GM19240 (cell line): ENCODE measurements around the gene HS1BP3.

Source experiments
- DNase-seq: peaks from one replicate; pipeline ENCODE4 v3.0.0; 2011; ENCODE audit warnings: low spot score; ENCODE audit not compliant: insufficient read length

HS1BP3 gene

GRCh38 chr2:20663196-20664070 lies 12.5 kb upstream of the HS1BP3 start:
- DNase-seq = no peak

- DNase-seq = no peak
Observed at GRCh38 chr2:20662308-20662937, 11.5 kb upstream of the HS1BP3 start.

- peak; percentile 75 for DNase-seq
Observed at GRCh38 chr2:20661421-20662307, 10.8 kb upstream of the HS1BP3 start.

- no peak for DNase-seq
Observed at GRCh38 chr2:20660506-20661420, 9.9 kb upstream of the HS1BP3 start.

- no peak for DNase-seq
Observed at GRCh38 chr2:20657522-20658235, 6.8 kb upstream of the HS1BP3 start.

DNA sequence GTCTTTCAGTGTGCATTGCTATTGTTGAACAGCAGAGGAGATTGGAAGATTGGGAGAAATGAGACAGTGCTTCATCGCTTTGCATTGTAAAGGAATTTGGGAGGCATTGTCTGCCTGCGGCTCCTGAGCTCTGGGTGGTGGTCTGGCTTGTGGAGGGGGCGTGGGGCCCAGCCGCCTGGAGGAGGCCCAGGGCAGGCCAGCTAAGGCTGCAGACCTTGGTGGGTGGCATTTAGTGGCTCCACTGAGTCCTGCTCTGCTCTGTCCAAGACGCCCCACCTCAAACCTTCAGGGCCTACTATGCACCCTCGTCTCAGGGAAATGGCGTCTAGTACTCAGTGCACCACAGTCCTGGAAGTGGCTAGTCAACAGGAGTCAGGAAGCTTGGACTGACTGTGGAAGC lies 5.7 kb upstream of the HS1BP3 start:
- DNase-seq = no peak

DNA sequence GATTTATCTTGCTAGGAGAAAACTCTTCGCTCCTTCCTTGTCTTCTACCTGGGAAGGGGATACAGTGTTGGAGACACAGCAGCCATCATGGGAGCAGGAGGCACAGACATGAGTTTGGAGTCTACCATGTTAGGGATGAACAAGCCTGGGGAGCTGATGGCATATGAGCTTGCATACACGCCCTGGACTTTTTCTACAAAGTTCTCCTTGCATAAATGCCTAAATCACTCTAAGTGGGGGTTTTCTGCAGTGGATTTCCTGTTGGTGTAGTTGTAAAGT lies 3.6 kb upstream of the HS1BP3 start:
- no peak for DNase-seq

DNA sequence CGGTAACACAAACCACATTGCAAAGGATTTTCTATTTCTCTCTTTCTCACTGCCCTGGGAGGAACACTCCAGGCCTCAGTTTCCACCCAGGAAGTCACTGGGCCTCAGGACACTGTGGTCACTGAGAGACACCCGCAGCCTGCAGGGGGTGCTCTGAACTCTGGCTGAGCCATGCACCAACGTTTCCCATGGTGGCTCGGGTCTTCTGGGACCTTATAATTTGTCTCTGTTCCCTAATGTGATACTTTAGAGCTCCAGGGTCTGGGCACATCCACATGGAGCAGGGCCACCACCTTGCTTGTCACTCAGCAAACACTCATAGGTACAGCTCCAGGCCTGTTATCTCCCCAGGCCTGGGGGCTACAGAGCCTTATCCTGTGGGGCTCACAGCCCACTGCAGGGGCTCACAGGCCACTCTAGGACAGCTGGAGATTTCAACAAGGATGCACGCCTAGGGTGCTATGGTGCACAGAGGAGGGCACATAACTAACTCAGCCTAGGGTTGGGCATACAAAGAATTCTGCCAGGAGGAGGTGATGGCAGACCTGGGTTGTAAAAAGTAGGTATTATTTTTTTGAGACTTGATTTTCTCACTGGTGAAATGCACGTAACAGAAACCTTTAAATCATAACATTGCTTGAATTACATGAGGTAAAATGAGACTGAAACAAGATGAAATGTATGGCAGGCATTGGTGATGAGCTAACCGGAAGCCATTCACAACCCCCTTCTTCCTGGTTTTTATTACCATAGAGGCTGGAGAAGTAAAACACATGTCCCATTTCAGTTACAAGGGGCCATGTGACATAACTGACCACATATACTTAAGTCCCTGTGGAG lies 3.0 kb upstream of the HS1BP3 start:
- no peak for DNase-seq

DNA sequence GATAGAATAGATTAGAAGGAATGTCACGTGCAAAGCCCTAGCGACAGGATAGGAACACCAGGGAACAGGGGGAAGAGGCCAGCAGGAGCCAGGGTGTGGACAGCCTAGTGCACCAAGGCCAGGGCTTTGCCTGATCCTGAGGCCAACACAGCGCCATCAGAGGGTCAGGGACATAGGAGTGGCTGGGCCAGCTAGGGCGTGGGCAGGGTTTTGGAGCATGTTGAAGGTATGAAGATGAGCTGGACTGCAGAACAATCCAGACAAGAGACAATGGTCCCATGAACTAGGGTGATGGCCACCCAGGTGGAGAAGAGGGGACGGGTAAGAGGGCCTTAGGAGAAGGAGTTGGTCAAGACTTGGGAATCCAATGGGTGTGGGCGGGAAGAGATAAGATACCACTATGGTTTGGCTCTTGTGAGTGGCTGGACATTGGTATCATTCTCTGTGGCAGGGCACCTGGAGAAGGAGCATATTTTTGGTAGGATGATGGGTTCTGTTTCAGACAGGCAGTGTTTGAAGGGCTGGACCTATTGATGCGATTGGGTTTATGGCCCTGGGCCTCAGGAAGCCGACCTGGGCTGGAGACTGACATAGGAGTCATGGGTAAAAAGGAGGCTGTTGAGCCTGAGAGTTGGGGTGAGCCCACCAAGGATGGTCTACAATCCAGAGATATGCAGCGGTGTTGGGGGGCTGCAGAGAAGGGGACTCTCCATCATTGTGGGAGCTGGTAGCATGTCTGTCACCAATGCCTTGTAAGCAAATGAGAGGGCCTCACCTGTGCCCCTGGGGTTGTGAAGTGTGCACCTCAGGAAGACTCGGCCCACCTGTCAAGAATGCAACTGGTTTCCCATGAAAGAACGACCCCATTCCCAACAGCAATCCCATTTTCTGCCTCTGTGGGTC lies 2.0 kb upstream of the HS1BP3 start:
- no peak for DNase-seq

DNA sequence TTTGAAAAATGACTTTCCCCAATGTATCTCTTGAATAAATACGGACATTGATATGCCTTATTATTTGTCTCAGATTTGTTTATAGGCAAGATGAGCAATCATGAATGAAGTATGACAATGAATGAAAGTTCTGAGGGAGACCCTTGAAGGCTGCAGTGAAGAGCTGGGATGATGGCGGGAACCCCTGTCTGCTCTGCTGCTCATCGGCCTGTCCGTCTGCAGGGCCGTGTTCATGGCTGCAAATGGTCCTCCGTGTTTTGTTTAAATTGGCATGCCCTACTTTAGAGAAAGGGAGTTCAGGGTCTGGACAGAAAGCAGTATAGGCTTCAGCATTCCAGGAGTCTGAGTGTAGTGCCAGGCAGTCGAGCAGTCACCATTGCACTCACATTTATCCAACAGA lies 1.2 kb upstream of the HS1BP3 start:
- no peak for DNase-seq

- DNase-seq = no peak
Observed at GRCh38 chr2:20651731-20652099, 817 bp upstream of the HS1BP3 start.

- DNase-seq = no peak
Observed at GRCh38 chr2:20650393-20650876, 463 bp downstream of the HS1BP3 start.

DNA sequence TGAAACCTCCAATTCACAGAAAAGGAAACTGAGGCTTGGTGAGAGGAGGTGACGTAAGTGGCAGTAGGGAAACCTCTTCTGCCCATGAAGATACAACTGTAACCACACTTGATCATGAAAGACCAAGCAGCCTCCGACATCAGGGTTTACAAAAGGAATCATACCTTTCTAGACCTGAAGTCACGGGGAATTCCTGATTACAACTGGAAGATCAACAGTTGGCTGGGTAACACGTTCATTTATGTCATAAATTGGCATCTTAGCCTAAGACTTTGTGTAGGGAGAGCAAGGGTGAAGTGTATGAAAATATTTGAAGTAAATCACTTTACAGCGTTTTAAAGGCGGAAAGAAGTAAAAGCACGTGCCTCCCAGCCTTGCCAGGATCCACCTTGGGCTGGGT lies 922 bp downstream of the HS1BP3 start:
- DNase-seq = no peak

GRCh38 chr2:20649576-20649975 lies 1.3 kb downstream of the HS1BP3 start:
- DNase-seq = no peak

- no peak for DNase-seq
Observed at GRCh38 chr2:20648831-20649230, 2.1 kb downstream of the HS1BP3 start.

DNA sequence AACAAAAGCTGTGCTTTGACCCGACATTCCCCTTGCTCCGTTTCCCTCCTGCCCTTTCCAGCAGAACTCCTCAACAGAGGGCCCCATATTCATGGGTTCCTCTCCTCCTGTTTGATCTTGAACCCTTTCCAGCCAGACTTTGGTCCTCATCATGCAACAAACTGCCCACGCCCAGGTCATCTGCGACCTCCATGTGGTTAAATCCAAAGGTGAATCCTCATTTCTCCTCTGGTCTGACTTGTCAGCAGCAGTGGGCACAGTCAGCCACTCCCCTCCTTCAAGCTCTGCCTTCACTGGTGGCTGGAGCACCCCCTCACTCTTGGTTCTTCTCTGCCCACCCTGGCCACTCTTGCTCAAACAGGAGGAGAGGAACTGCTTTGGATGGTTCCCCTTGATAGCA lies 2.7 kb downstream of the HS1BP3 start:
- no peak for DNase-seq

DNA sequence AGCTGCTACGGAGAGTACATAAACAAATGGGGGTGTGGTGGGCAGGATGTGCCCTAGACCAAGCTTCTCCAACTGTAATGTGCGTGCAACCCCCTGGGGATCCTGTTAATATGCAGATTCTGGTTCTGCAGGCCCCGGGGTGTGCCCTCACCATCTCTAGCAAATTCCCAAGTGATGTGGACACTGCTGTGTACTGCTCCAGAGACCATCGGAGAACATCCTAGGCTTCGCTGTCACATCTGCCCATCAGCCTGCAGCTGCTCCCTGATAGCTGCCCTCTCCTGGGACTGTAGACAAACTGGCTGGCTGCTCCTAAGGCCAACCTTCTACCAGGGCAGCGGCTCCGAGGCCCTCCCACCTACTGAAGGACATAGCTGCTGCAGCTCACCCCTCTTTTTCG lies 3.2 kb downstream of the HS1BP3 start:
- no peak for DNase-seq

GRCh38 chr2:20647211-20647610 lies 3.7 kb downstream of the HS1BP3 start:
- no peak for DNase-seq
